ENCODE measurements around the gene GPR39.

The GPR39 gene

DNA sequence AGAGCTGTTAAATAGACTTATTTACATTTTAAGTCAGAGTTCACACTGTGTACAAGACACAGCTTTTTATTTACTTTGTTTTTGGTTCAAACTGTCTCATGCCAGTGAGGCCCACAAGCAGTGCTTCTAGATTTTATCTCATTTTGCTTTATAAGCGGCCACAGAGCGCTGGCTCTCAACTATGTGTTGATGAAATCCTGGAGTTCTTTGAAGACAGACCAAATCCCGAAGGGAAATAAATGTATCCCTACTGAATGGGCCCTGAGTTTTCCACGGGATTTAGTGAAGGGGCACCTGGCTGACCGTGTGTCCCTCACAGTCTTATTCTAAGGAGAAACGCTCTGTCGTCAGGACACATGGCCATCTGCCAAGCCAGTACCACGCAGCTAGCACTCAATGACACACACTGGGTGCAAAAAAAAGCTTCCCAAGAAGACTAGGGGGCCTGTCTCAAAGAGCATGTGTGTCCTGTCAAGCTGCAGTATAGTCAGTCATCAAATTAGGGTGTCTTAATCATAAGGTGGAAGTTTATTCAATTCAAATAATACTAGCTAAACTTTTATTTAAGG, 230.0 kb downstream of the GPR39 start:
- no peak for DNase-seq

DNA sequence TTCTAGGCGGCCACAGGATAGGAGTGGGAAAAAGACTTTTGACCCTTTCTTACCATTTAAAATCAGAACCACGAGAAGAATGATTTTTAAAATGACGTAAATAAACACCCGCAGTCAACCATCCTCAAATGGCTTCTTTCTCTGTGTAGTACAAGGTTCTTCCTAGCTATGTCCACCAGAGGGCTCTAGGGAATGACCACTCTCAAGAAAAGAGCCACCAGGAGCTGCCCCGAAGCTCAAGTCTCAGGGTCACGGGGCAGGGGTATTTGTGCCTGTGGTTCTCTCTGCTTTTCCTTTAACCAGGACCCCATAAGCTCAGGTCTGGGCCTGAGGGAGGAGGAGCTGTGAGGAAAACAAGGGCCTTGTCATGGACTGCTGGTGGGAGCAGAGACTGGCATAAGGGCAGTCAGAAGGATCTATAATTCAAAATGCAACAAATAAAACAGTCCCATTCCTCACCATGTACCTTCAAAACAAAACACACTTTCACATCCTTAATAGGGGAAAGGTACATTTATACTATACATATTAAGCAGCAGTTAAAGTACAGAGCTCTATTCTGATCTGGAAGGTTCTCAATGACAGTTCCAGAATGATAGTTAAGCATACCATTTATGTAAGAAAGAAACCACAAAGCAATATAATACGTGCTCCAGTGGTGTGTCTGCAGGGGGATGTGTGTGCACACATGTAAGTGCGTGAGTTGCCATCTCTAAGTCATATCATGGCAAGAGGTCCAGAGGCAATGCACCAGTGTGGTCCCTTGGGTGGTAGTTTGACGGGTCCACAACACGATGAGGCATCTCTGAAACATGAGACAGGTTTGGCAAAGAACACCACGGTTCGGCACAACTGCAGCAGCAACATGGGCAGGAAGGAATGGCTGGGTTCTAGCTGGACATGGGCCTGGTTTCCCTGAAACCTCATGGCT, 234.8 kb downstream of the GPR39 start:
- no peak for DNase-seq

DNA sequence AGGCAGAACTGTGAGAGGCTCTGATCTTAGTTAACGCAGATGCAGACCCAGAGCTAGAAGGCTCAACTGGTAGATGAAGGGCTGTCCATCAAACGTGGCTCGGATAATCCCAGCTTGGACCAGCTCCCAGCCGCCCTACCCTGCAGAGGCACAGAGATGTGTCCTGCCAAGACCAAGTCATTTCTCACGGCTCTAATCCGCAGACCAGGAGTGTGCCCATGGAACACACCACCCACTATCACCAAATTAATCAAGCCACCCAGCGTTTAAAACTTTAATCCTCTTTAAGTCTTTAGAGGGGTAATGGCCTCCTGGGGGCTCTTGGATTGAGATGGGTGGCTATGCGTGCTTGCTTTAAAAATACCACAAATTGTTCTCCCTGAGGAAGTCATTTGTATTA, 235.9 kb downstream of the GPR39 start:
- no peak for DNase-seq

DNA sequence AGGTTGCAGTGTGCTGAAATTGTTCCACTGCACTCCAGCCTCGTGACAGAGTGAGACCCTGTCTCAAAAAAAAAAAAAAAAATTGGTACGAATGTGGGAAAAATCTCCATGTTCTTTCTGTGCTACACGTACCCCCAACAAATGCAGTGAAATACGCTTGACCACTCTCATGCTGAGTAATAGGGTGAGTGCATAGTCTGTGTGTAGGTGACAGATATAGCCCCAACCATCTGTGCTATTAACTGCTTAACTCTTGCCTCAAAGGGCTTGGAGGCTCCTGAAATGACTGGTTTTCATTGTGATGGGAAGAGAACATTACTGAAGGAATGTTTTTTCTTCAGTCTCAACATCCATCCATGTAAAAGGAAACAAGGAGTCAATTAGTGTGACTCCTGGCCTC, 237.7 kb downstream of the GPR39 start:
- DNase-seq = no peak

DNA sequence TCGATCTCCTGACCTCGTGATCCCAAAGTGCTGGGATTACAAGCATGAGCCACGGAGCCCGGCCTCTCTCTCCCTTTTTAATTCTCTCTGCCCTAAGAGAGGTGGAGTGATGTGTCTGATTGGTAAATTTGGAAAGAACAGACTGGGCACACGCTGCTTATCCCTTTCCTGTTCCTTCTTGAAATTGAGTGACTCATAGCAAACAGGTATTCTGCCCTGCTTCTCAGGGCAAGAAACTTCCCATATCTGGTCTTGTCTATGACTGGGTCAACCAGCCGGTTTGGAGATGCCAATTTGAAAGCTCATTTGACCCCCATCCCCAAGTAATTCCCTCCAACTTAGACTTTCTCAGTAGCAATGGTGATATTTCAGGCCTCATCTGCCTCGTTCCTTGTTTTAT, 238.4 kb downstream of the GPR39 start:
- DNase-seq = no peak

DNA sequence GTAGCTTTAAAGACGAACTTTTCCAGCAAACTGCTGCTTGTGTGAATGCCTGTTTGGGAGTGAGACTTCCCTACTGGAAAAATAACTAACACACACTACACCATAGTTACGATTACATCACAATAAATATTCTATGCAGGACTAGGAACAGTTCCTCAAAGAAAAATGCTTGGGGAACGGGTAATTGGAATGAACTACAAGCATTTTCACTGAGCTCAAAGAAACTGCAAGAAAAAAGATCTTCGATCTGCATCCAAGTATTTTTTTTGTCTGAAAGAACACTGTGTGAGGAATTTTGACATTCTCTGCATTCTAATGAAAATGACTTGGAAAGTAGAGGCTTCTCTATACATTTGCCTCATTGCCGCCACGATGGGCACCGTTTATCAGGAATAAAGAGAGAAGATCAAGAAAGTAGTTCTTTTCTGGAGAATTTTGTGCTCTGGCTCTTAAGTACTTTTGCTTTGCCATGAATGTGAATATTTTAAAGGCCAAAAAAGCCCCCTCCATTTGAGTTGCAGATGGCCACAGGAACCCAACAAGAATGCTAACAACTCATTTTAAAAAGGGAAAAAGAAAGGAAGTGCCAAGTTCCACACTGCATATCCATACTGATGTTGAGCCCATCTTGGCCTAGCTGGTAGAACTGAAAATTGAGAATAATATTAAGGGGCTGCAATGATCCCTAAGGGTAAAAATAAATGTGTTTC, 239.8 kb downstream of the GPR39 start:
- DNase-seq = no peak

DNA sequence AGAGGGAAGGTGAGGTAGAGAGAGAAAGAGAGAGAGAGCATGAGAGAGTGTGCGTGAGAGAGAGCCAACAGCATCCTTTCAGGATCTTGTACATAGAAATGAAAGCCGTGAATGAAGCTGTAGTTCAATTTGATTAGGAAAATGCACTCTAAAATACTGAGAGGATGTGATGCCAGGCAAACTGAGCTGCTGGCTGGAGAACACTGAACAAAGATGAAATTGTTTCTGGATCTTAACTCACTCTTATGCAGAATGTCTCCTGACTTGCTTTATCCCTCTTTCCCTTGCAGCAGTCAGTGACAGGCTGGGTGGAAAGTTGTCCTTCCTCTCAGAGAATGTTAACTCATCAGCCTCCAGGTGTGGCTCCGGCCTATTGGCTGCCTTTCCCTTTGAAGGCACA, 242.7 kb downstream of the GPR39 start:
- DNase-seq = no peak

DNA sequence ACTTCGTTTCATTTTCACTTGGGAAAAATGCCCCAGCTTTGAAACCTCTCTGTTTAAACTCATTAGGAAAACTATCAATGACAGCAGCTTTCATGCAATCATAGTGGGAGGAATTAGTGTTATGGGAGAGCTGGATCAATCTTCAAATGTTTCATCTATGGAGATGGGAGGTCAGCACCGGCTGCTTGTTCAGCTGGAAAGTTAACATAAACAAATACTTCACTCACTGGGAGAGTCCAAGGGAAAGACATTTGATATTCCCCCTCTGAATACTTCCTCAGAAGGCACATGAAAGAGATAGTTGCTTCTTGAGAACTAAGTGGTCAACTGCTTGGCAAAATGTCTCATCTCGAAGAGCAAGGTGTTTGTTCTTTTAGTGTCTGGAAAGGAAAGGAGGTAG, 246.1 kb downstream of the GPR39 start:
- DNase-seq = no peak

DNA sequence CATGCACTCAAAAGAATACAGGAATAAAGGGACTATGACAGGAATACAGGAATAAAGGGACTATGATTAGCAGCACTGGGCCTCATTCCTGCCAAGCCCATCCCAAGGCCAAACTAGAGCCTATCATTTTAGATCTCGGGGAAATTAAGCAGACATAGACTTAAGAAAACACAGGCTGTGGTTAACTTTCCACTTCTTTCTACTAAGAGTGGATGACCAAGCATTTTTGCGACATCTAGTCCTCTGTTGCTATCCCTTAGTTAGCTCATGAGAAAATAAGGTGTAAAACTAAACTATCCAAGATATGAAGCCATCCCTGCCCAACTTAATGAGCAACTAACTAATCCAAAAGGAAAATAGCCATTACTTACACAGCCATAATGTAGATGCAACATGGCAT, 247.5 kb downstream of the GPR39 start:
- no peak for DNase-seq

DNA sequence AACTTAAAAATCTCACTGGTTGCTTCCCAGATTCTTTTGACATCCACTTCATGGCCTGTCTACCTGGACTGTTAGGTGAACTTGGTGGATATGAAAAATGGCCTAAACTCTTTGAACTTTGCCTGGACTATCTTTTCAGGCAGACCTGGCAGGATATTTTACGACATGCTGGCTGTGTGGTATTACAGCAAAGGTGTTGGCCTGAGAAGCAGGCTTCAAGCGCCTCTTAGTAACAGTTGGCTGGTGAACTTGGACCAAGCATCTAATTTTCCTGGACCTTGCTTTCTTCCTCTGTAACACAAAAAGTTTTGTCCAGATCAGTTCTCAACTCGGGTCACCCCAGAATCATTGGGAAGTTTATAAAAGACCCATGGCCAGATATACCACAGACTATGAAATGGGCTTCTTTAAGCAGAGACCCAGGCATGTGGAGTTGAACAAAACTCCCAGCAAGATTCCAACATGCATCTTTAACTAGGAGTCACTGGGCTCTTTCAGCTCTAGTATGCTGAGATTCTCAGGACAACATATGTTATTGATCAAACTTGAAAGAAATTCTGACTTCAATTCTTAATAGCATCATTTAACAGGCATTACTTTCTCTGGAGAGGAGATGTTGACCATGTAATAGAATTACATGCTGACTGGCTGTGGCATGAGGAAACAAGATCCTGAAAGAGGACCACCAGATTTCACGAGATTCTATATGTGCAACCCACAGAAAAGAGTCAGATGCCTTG, 249.0 kb downstream of the GPR39 start:
- no peak for DNase-seq

DNA sequence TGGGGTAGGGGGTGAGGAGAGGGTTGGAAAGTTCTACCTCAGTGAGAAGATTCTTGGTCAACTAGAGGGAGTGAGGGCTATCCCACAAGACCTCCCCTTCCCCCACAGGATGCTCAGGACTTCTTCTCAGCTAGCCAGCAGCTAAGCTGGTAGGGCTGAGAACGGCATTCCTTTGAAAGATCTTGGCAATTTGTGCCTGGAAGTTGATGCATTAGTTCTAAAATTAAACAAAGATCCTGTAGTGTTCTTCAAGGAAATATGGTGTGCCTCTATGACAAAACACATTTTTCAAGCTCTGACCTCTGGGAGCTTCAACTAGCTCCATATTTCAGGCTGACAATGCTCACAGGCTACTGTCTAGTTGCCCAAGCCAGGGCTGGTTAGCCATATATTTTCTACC, 251.1 kb downstream of the GPR39 start:
- DNase-seq = no peak

DNA sequence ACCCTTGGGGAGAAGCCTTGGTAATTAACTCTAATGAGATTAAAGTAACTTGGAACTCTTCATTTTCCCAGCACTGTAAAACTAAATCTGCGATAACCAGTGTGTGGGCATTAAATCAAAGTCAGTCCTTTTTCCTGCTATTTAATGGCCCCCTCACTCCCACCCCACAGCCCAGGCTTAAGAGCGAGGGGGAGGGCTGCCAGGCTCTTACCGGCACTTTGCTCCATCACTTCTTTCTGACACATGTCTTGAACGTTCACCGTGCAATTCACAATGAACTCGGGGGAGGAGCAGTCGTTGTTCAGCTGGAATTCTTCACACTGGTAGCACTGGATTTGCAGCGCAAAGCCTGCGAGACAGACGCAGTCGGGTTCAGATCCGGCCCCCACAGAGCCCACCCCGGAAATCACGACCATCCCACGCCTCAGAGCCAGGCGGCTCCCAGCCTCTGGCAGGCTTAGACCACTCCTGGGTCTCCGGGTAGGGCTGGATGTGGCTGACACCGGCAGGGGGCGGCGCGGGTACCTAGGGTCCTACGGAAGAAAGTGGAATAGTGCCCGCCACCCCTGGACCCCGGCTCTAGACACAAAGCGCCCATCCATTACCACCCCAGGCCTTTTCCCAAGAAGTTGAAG, 251.7 kb downstream of the GPR39 start:
- DNase-seq = no peak

DNA sequence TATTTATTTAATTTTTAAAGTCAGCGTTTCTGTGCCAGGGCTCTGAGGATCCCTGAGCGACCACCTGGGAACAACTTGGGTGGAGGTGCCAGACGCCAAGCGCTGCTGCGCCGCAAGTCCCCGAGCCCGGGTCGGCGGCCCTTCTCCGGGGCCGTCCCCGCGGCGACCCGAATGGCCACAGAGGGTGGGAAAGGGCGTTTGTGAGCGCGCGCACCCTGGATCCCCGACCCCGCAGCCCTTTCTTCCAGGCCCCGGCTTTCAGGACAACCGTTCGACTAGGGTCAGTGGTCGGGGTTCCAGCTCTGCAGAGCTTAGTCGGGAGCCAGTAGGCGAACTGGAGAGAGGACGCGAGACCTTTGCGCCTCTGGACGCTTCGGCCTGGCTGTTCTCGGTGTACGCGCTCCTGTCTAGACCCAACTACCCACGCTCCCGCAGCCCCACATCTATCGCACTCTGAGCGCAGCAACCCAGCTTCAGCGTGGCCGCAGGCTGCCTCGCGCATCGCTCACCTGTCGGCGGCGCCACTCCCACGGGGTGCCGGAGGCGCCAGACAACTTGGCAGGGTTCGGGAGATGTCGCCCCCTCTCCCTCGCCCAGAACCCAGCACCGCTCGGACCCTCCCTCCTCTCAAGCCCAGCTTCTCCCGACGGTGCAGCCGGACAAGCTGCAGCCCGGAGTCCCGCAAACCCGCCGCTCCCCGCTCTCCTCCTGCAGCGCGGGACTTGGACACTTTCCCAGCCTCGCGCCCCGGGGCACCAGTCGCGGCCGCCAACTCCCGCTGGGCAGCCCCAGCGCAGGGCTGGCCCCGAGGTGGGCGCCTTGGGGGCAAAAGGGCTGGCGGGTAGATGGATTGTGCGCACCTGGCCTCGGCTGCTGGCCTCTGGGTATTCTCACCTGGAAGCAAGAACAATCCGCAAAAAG, 252.6 kb downstream of the GPR39 start:
- no peak for DNase-seq

DNA sequence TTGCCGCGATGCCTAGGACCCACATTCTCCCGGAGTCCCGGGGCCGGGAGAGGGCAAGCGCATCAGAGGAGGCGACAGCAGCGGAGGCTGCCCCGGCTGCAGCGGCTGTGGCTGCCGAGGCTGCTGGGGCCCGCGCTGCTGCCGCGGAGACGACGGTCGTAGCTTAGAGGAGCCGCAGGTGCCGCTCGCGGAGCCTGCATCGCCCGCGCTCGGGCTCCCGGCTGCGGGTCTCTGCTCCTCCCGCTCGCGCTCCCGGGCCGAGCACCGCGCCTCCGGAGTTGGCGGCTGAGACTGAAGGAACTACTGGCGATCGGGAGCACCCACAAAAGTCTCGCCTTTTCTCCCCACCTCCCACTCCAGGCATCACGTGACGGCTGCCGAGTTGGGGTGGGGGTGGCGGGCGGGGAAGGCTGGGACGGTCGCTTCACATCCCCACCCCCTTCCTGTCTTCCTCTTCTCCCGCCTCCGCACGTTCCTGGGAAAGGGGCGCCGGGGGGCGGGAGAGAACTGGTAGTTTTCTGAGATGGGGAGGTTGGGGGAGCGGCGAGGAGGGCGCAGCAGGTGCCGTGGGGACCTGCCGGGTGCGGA, 253.4 kb downstream of the GPR39 start, which contains the start of gene LYPD1:
Gene LYPD1 (minus strand): TSS at position 298 of the 588 bp plus-strand sequence. CDS start 273 bp downstream, at position 25.
- no peak for DNase-seq

DNA sequence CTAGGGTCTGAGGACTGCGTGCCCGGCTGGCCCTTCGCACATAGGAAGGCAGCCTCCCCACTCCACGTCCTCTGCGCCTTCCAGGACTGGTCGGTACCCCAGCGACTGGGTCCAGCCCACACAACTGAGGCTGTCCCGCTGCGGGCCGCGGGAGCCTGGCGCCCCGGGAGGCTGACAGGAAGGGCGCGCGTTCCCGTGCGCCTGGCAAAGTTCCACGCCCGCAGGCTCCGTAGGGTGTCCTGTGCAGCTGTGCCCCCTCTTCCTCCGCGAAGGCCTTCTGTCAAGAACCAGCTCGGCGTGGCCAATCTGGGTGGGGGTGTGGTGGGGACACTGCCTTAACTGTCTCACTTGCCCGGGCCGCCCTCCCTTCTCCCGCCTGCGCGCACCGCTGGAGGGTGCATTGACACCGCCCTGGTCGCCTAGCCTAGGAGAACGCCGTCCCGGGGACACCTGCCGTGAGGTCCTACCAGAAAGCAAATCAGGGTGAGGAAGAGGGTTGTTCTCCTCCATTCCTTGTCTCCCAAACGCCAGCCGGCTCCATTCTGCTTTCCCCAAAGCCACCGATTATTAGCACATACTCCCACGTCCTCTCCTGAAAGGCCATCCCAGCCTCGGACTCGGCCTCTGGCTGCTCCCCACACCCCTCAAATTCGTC, 254.0 kb downstream of the GPR39 start:
- no peak for DNase-seq

DNA sequence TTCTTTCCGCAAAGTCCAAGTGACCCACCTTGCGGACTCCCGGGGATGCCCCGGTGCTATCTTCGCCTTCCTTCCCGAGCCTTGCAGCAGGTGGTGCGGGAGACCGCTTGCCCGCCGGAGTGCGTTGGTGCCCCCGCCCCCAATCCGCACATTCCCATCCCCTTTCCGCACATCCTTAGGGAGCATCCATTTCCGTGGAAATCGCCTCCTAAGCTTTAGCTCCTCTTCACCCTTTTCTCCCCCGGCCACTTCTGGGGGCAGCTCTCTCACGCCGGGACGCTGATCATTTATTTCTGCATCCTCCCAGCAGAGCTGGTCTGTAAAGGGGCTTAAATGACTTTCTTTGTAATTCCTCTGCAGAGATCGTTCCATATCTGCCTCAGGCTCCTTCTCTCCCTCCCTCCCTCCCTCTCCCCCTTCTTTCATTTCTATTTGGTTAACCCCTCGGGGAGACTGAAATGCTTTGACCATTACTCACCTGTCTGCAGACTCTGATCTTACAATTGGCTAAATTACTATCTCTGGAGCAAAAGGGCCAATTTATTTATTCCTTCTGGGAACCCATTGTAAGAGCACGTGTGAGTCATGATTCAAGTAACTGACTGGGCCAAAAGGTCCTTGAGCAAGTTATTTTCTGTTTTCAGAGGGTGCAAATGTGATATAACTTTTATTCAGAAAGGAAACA, 254.7 kb downstream of the GPR39 start:
- DNase-seq = no peak

DNA sequence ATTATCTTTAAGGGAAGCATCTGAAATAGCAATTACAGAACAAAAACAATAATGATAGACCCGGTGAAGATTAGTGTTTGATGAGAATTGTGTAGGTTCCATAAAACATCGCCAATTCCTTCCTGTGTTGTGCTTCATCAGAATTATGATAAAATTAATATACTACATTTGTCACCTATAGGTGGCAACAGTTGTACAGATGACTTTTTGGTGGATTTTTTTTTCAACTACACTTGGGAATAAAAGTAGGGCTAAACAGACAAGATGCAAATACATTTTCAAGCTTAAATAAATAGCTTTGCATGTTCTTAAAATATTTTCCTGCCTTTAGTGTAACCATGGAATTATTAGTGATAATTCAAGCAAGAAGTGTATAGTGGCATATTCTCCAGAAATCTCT, 260.4 kb downstream of the GPR39 start:
- no peak for DNase-seq

DNA sequence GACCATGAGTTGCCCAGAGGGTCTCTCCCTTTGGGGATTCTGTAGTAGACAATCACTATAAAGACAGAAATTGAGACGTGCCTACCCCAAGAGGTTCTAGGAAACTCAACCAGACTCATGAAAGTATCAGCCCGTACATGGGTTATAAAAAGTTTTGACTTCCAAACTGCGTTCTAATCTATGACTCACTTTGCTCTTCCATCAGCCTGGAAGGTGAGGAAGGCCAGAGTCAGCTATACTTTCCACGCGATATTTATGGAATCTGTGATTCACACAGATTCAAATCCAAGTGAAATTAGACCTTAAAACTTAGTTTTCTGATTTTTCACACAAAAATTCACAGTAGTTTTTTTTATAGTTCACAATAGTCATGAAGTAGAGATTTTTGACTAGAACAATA, 261.1 kb downstream of the GPR39 start:
- DNase-seq = no peak

DNA sequence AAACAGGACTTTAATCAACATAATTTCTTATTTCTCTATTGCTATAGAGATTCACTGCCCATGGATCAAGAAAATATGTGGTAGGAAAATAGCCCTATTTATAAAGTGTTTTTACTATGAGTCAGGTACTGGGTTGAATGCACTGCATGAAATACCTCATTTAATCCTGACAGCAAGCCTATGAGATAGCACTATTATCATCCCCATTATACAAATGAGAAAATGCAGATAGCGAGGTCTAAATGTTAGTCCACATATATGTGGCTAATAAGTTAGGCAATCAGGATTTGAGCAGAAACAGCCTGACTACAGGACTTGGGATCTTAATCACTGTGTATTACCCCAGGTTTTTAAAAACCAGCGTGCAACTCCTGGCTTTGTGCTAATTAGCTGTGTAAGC, 261.9 kb downstream of the GPR39 start:
- DNase-seq = no peak

DNA sequence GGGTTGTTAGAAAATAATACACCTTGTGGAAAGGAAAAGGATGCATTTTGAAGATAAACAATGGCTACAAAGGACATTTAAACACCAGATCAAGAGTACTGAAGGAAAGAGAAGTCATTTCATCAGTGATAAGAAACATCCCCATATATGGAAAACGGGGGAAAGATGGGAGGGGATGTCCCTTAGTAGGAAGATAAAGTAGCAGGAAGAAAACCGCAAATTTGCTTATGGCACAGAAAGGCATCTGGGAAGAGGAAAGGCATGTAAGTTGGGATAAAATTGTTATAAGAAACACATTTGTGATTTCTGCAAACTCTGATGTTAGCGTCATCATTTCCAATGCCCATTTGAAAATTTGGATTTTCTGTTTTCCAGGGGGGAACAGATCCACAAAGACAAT, 263.9 kb downstream of the GPR39 start:
- no peak for DNase-seq
